GM23338 (cell line): ENCODE results near the gene MSL1. TPM values are rescaled to one million over a fixed set of nuclear protein-coding genes. Genes with fewer than 3 reads are reported as not detected.
A peak's percentile ranks its signal among the peaks of the same experiment; 100 is the strongest.

Source experiments
- ATAC-seq: fragments of 200-7000 bp; cut with Tn5 transposase; 3 replicates; pipeline ENCODE4 v1.9.1; 2020
- DNase-seq: peaks from one replicate; pipeline ENCODE4 v3.0.0-alpha.2; 2015; ENCODE audit warnings: low spot score
- H2AFZ ChIP-seq: fragments of 200-600 bp; sonication (generic); 2 replicates; pipeline ENCODE4 v1.8.0; 2016; ENCODE audit warnings: antibody characterized with exemption, mild to moderate bottlenecking, moderate library complexity
- H3F3A ChIP-seq: fragments of 200-600 bp; sonication (generic); replicated peaks from 2 replicates; pipeline ENCODE4 v1.8.0; 2017; ENCODE audit warnings: antibody characterized with exemption, mixed run types, low read depth
- H3K27ac ChIP-seq: fragments of 200-600 bp; sonication (generic); 2 replicates; pipeline ENCODE4 v1.6.1; 2016; ENCODE audit warnings: low read depth
- H3K27me3 ChIP-seq: fragments of 200-600 bp; sonication (generic); 2 replicates; pipeline ENCODE4 v1.8.0; 2016; ENCODE audit warnings: mild to moderate bottlenecking, mixed run types, moderate library complexity; ENCODE audit not compliant: insufficient read depth
- H3K36me3 ChIP-seq: fragments of 200-600 bp; sonication (generic); 2 replicates; pipeline ENCODE4 v1.8.0; 2016; ENCODE audit warnings: mild to moderate bottlenecking; ENCODE audit not compliant: insufficient read depth
- H3K4me1 ChIP-seq: fragments of 200-600 bp; sonication (generic); 2 replicates; pipeline ENCODE4 v1.8.0; 2016; ENCODE audit warnings: mild to moderate bottlenecking, moderate library complexity; ENCODE audit not compliant: insufficient read depth
- H3K4me2 ChIP-seq: fragments of 200-600 bp; sonication (generic); 2 replicates; pipeline ENCODE4 v1.7.1; 2017; ENCODE audit warnings: mixed run types
- H3K4me3 ChIP-seq: fragments of 200-600 bp; sonication (generic); 2 replicates; pipeline ENCODE4 v1.6.1; 2016; ENCODE audit warnings: mixed run types
- H3K79me2 ChIP-seq: fragments of 200-600 bp; sonication (generic); replicated peaks from 2 replicates; pipeline ENCODE4 v1.8.0; 2017; ENCODE audit warnings: mild to moderate bottlenecking; ENCODE audit not compliant: insufficient read depth
- H3K9me2 ChIP-seq: fragments of 200-600 bp; sonication (generic); 2 replicates; pipeline ENCODE4 v1.8.0; 2017; ENCODE audit not compliant: insufficient read depth
- H4K20me1 ChIP-seq: fragments of 200-600 bp; sonication (generic); replicated peaks from 2 replicates; pipeline ENCODE4 v1.8.0; 2017; ENCODE audit warnings: mild to moderate bottlenecking; ENCODE audit not compliant: insufficient read depth
- H3K27ac Mint-ChIP-seq: 2 replicates; pipeline ENCODE4 v1.8.0; 2020; ENCODE audit warnings: inconsistent platforms, mild to moderate bottlenecking, moderate library complexity, mixed read lengths
- H3K27me3 Mint-ChIP-seq: 3 replicates; pipeline ENCODE4 v1.8.0; 2022; ENCODE audit warnings: low read depth, mild to moderate bottlenecking, moderate library complexity, mixed read lengths, inconsistent platforms; ENCODE audit not compliant: insufficient read depth, poor library complexity
- H3K36me3 Mint-ChIP-seq: 3 replicates; pipeline ENCODE4 v1.8.0; 2021; ENCODE audit warnings: low read depth, mild to moderate bottlenecking, inconsistent platforms, moderate library complexity, mixed read lengths
- H3K4me1 Mint-ChIP-seq: 3 replicates; pipeline ENCODE4 v1.8.0; 2020; ENCODE audit warnings: mild to moderate bottlenecking, inconsistent platforms, mixed read lengths
- H3K4me3 Mint-ChIP-seq: 3 replicates; pipeline ENCODE4 v1.8.0; 2021; ENCODE audit warnings: moderate library complexity, mild to moderate bottlenecking, inconsistent platforms, mixed read lengths
- H3K9me3 Mint-ChIP-seq: 3 replicates; pipeline ENCODE4 v1.8.0; 2020; ENCODE audit warnings: moderate library complexity, mild to moderate bottlenecking, inconsistent platforms, mixed read lengths
- CTCF ChIP-seq, 2 experiments: fragments of 200-600 bp in 1 of 2; sonication (generic) in 1 of 2; conservative IDR thresholded peaks; 2 replicates each; pipeline versions ENCODE4 v1.5.1 to v1.6.1; 2016 to 2017; ENCODE audit warnings: antibody characterized with exemption in 2 of 2, low read depth in 2 of 2, mild to moderate bottlenecking in 2 of 2, moderate library complexity in 1 of 2
- EZH2 ChIP-seq: fragments of 200-600 bp; sonication (generic); IDR thresholded peaks from one replicate; pipeline ENCODE4 v1.8.0; 2017; ENCODE audit warnings: antibody characterized with exemption, mild to moderate bottlenecking, low read depth; ENCODE audit not compliant: unreplicated experiment
- EZH2phosphoT487 ChIP-seq: fragments of 200-600 bp; sonication (generic); IDR thresholded peaks from one replicate; pipeline ENCODE4 v1.8.1; 2018; ENCODE audit warnings: antibody characterized with exemption; ENCODE audit not compliant: unreplicated experiment
- POLR2AphosphoS5 ChIP-seq: IDR thresholded peaks from 2 replicates; pipeline ENCODE4 v1.6.1; 2016; ENCODE audit warnings: antibody characterized with exemption, low read depth
- STAT1 ChIP-seq: IDR thresholded peaks from one replicate; pipeline ENCODE4 v1.6.1; 2016; ENCODE audit warnings: antibody characterized with exemption; ENCODE audit not compliant: unreplicated experiment
- ZNF114 ChIP-seq: fragments of 250-450 bp; sonication (Bioruptor Pico); IDR thresholded peaks from 2 replicates; pipeline ENCODE4 v1.5.0; 2020; ENCODE audit warnings: mild to moderate bottlenecking, moderate library complexity
- polyA plus RNA-seq: library from polyadenylated mRNA; unstranded; fragments of >200 nt; fragmentation: Nextera tagmentation; extraction: Ambion mirVana; gene quantifications from 2 replicates; pipeline ENCODE4 v1.2.1, GENCODE V29; 2016
- total RNA-seq: library from RNA; depleted of rRNA; stranded (reverse); fragments of >200 nt; shearing (Covaris generic); gene quantifications from 2 replicates; pipeline ENCODE4 v1.2.3, GENCODE V29; 2014
- TF ChIP-seq, protein P1 (sequence below): IDR thresholded peaks from one replicate; pipeline ENCODE4 v1.6.1; 2018; ENCODE audit warnings: antibody characterized with exemption; ENCODE audit not compliant: unreplicated experiment

MSL1 gene
- total and polyA plus RNA-seq, 2 experiments from 2014 or later: 16.2 to 56.5 TPM

GRCh38 chr17:40091691-40092397 lies 29.9 kb upstream of the MSL1 start:
- no peak overlapping the region for H3K4me3 Mint-ChIP-seq
- H3K9me3 Mint-ChIP-seq: no peaks in the 10 kb centered on the region
- H3K4me2 ChIP-seq: peak overlapping the region; percentile 51
- no peak overlapping the region for H3K27ac Mint-ChIP-seq
- peaks cover 1% of the 10 kb centered on the region; the same call in 1 of the 2 replicates for H3F3A ChIP-seq
- TF ChIP-seq EZH2 (no peak), POLR2AphosphoS5 (no peak), CTCF (conservative IDR thresholded peaks at IDR 0.05; ENCODE audit: low read depth in 2 of 2) (no peak), EZH2phosphoT487 (no peak)
- TF ChIP-seq, protein P1, sequence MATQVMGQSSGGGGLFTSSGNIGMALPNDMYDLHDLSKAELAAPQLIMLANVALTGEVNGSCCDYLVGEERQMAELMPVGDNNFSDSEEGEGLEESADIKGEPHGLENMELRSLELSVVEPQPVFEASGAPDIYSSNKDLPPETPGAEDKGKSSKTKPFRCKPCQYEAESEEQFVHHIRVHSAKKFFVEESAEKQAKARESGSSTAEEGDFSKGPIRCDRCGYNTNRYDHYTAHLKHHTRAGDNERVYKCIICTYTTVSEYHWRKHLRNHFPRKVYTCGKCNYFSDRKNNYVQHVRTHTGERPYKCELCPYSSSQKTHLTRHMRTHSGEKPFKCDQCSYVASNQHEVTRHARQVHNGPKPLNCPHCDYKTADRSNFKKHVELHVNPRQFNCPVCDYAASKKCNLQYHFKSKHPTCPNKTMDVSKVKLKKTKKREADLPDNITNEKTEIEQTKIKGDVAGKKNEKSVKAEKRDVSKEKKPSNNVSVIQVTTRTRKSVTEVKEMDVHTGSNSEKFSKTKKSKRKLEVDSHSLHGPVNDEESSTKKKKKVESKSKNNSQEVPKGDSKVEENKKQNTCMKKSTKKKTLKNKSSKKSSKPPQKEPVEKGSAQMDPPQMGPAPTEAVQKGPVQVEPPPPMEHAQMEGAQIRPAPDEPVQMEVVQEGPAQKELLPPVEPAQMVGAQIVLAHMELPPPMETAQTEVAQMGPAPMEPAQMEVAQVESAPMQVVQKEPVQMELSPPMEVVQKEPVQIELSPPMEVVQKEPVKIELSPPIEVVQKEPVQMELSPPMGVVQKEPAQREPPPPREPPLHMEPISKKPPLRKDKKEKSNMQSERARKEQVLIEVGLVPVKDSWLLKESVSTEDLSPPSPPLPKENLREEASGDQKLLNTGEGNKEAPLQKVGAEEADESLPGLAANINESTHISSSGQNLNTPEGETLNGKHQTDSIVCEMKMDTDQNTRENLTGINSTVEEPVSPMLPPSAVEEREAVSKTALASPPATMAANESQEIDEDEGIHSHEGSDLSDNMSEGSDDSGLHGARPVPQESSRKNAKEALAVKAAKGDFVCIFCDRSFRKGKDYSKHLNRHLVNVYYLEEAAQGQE: no peak
- H3K79me2 ChIP-seq: no peaks in the 10 kb centered on the region
- no peaks in the 10 kb centered on the region for H3K27me3 ChIP-seq
- DNase-seq (peak; percentile 46), ATAC-seq (peak; percentile 51)
- H3K27ac ChIP-seq: no peak overlapping the region
- no peak overlapping the region for H2AFZ ChIP-seq
- peaks cover 41% of the 10 kb centered on the region for H3K4me1 Mint-ChIP-seq
- 0 out of 2 replicates have a peak overlapping the region, but pooled peaks have one; percentile 13 for H3K4me3 ChIP-seq
- no peaks in the 10 kb centered on the region for H4K20me1 ChIP-seq
- no peaks in the 10 kb centered on the region for H3K9me2 ChIP-seq
- H3K36me3 ChIP-seq: 0 out of 2 replicates have a peak, but pooled peaks cover 3% of the 10 kb centered on the region
- H3K27me3 Mint-ChIP-seq: peaks cover 5% of the 10 kb centered on the region
- H3K4me1 ChIP-seq: peaks cover 22% of the 10 kb centered on the region; the same call in 1 of the 2 replicates
- H3K36me3 Mint-ChIP-seq: peaks cover 46% of the 10 kb centered on the region

GRCh38 chr17:40092581-40092980 lies 29.2 kb upstream of the MSL1 start:
- Mint-ChIP-seq H3K9me3 (no peaks in the 10 kb centered on the region), H3K27me3 (peaks cover 7% of the 10 kb centered on the region), H3K27ac (no peak overlapping the region), H3K36me3 (peaks cover 46% of the 10 kb centered on the region), H3K4me1 (peaks cover 47% of the 10 kb centered on the region), H3K4me3 (no peak overlapping the region)
- DNase-seq: no peak
- ATAC-seq: no peak
- peak overlapping the region; percentile 51; the same call in 1 of the 2 replicates for H3K4me2 ChIP-seq
- no peaks in the 10 kb centered on the region for H4K20me1 ChIP-seq
- H3F3A ChIP-seq: no peaks in the 10 kb centered on the region
- 0 out of 2 replicates have a peak, but pooled peaks cover 3% of the 10 kb centered on the region for H3K36me3 ChIP-seq
- H3K27me3 ChIP-seq: no peaks in the 10 kb centered on the region
- H3K4me1 ChIP-seq: peaks cover 22% of the 10 kb centered on the region; the same call in 1 of the 2 replicates
- H3K4me3 ChIP-seq: no peak overlapping the region
- H3K27ac ChIP-seq: no peak overlapping the region
- H2AFZ ChIP-seq: no peak overlapping the region
- peaks cover 4% of the 10 kb centered on the region; the same call in 1 of the 2 replicates for H3K9me2 ChIP-seq
- no peaks in the 10 kb centered on the region for H3K79me2 ChIP-seq
- TF ChIP-seq STAT1: no peak
- no peak for TF ChIP-seq ZNF114
- TF ChIP-seq, protein P1: no peak
